Measurements from ENCODE around the gene GANC.
"Not testable (repeated sequence)": the region's sequence is repeated elsewhere in the genome, so short reads cannot be mapped to it uniquely, and the experiment has no call there.

Gene GANC

GRCh38 chr15:42282926-42283325 lies 9.9 kb downstream of the GANC start:
- DNase-seq (ENCODE audit: low read depth in 2 of 2) = no peak

- no peak for DNase-seq (ENCODE audit: low read depth in 2 of 2)
These were observed 10.7 kb downstream of the GANC start for GRCh38 chr15:42283671-42284070.

- DNase-seq (ENCODE audit: low read depth in 2 of 2) = no peak
These were observed 11.6 kb downstream of the GANC start for GRCh38 chr15:42284551-42284950.

GRCh38 chr15:42285034-42285433 lies 12.0 kb downstream of the GANC start:
- no peak for DNase-seq (ENCODE audit: low read depth in 2 of 2)

GRCh38 chr15:42286445-42287029 lies 13.5 kb downstream of the GANC start:
- DNase-seq (ENCODE audit: low read depth in 2 of 2) = no peak

GRCh38 chr15:42287931-42288330 lies 14.9 kb downstream of the GANC start:
- no peak for DNase-seq (ENCODE audit: low read depth in 2 of 2)

GRCh38 chr15:42289166-42289565 lies 16.2 kb downstream of the GANC start:
- DNase-seq (ENCODE audit: low read depth in 2 of 2) = no peak

- DNase-seq (ENCODE audit: low read depth in 2 of 2) = not testable (repeated sequence)
These were observed 28.0 kb downstream of the GANC start for GRCh38 chr15:42301004-42301403.

- no peak for DNase-seq (ENCODE audit: low read depth in 2 of 2)
These were observed 33.7 kb downstream of the GANC start for GRCh38 chr15:42306681-42307080.

GRCh38 chr15:42313463-42313862 lies 40.5 kb downstream of the GANC start:
- no peak for DNase-seq (ENCODE audit: low read depth in 2 of 2)

GRCh38 chr15:42314818-42315217 lies 41.8 kb downstream of the GANC start:
- no peak for DNase-seq (ENCODE audit: low read depth in 2 of 2)

- no peak for DNase-seq (ENCODE audit: low read depth in 2 of 2)
These were observed 42.5 kb downstream of the GANC start for GRCh38 chr15:42315521-42315920.

GRCh38 chr15:42316282-42316805 lies 43.3 kb downstream of the GANC start:
- DNase-seq (ENCODE audit: low read depth in 2 of 2) = not testable (repeated sequence)

- no peak for DNase-seq (ENCODE audit: low read depth in 2 of 2)
These were observed 46.2 kb downstream of the GANC start for GRCh38 chr15:42319206-42319605.

GRCh38 chr15:42324308-42324707 lies 51.3 kb downstream of the GANC start:
- DNase-seq (ENCODE audit: low read depth in 2 of 2) = no peak

GRCh38 chr15:42329161-42329560 lies 56.2 kb downstream of the GANC start:
- no peak for DNase-seq (ENCODE audit: low read depth in 2 of 2)

GRCh38 chr15:42329992-42330391 lies 57.0 kb downstream of the GANC start:
- no peak for DNase-seq (ENCODE audit: low read depth in 2 of 2)

GRCh38 chr15:42331235-42331634 lies 58.2 kb downstream of the GANC start:
- no peak for DNase-seq (ENCODE audit: low read depth in 2 of 2)

- no peak for DNase-seq (ENCODE audit: low read depth in 2 of 2)
These were observed 59.3 kb downstream of the GANC start for GRCh38 chr15:42332331-42332730.

GRCh38 chr15:42335074-42335473 lies 62.1 kb downstream of the GANC start:
- DNase-seq (ENCODE audit: low read depth in 2 of 2) = no peak

GRCh38 chr15:42336650-42337049 lies 63.6 kb downstream of the GANC start:
- not testable (repeated sequence) for DNase-seq (ENCODE audit: low read depth in 2 of 2)

- not testable (repeated sequence) for DNase-seq (ENCODE audit: low read depth in 2 of 2)
These were observed 64.1 kb downstream of the GANC start for GRCh38 chr15:42337104-42337503.

GRCh38 chr15:42338500-42338899 lies 65.5 kb downstream of the GANC start:
- no peak for DNase-seq (ENCODE audit: low read depth in 2 of 2)

GRCh38 chr15:42343596-42344232 lies 70.7 kb downstream of the GANC start:
- no peak for DNase-seq (ENCODE audit: low read depth in 2 of 2)
